ENCODE results near the gene EHD2. TPM values are rescaled to one million over a fixed set of nuclear protein-coding genes. Genes with fewer than 3 reads are reported as not detected.

Gene EHD2
- total and polyA plus RNA-seq, 2 of the 13 experiments (the other 11 are each of a cell fraction or from before 2014, with no cell fraction given) = 0.09 to 0.28 TPM

- TF ChIP-seq ZNF687 (CRISPR knock-in tag; IDR thresholded peaks at IDR 0.05) = peak; percentile 81
- TF ChIP-seq HMGA1 (CRISPR knock-in tag; conservative IDR thresholded peaks at IDR 0.05) = no peak
- TF ChIP-seq ZNF597 (CRISPR knock-in tag; IDR thresholded peaks at IDR 0.05) = no peak
- TF ChIP-seq ZBTB39 (CRISPR knock-in tag; IDR thresholded peaks at IDR 0.05) = 0 out of 2 replicates have a peak, but pooled peaks have one; percentile 36
- TF ChIP-seq ZNF784 (CRISPR knock-in tag; IDR thresholded peaks at IDR 0.05; ENCODE audit: borderline replicate concordance) = peak; percentile 83; the same call in 1 of the 2 replicates
- TF ChIP-seq NONO (IDR thresholded peaks at IDR 0.05) = no peak
- TF ChIP-seq NONO (CRISPR knock-in tag; conservative IDR thresholded peaks at IDR 0.05) = no peak
- TF ChIP-seq ZNF772 (CRISPR knock-in tag; IDR thresholded peaks at IDR 0.05) = peak; percentile 62; the same call in 1 of the 2 replicates
- peak; percentile 56; the same call in 1 of the 2 replicates for TF ChIP-seq NRL (CRISPR knock-in tag; IDR thresholded peaks at IDR 0.05; ENCODE audit: borderline replicate concordance)
- no peak for TF ChIP-seq ZNF724P (CRISPR knock-in tag; IDR thresholded peaks at IDR 0.05; ENCODE audit: borderline replicate concordance)
- TF ChIP-seq ZBTB44 (CRISPR knock-in tag; IDR thresholded peaks at IDR 0.05) = no peak
- TF ChIP-seq ZNF430 (CRISPR knock-in tag; IDR thresholded peaks at IDR 0.05) = 0 out of 2 replicates have a peak, but pooled peaks have one; percentile 61
- TF ChIP-seq STAT6 (CRISPR knock-in tag; IDR thresholded peaks at IDR 0.05; ENCODE audit: borderline replicate concordance) = no peak
- TF ChIP-seq TAF1 (CRISPR knock-in tag; IDR thresholded peaks at IDR 0.05) = peak; percentile 93
Observed at GRCh38 chr19:47745010-47745901, 32.0 kb downstream of the EHD2 start, which contains the start of gene NOP53 (continued).

All from HepG2 (cell line).